CD4-positive, alpha-beta T cell treated with Interferon gamma for 1 hour (primary cell): ENCODE results near the gene ELMOD3.
"Not testable (repeated sequence)": the region's sequence is repeated elsewhere in the genome, so short reads cannot be mapped to it uniquely, and the experiment has no call there.

ENCODE experiments used
- DNase-seq: peaks from one replicate; pipeline ENCODE4 v3.0.0-alpha.2; 2020

Gene ELMOD3

DNA sequence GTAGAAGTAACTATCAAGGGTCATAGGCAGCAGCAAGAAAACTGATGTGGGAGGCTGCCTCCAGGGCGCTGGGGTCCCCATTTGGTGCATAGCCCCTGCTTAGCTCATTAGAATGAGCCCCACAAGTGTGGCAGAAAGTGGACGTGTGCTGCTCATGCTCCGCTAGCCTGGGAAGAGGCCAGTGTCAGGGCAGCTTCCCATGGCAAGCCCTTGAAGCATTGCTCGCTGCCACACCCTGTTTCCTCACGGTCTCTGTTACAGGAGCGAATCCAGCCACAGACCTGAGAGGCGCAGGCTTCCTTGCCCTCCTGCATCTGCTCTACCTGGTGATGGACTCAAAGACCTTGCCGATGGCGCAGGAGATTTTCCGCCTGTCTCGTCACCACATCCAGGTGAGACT lies 22.5 kb downstream of the ELMOD3 start:
- no peak for DNase-seq

- no peak for DNase-seq
These were observed 23.7 kb downstream of the ELMOD3 start for GRCh38 chr2:85378257-85378656.

- no peak for DNase-seq
These were observed 25.5 kb downstream of the ELMOD3 start for GRCh38 chr2:85380048-85380447.

GRCh38 chr2:85383151-85383550 lies 28.6 kb downstream of the ELMOD3 start:
- DNase-seq = not testable (repeated sequence)

DNA sequence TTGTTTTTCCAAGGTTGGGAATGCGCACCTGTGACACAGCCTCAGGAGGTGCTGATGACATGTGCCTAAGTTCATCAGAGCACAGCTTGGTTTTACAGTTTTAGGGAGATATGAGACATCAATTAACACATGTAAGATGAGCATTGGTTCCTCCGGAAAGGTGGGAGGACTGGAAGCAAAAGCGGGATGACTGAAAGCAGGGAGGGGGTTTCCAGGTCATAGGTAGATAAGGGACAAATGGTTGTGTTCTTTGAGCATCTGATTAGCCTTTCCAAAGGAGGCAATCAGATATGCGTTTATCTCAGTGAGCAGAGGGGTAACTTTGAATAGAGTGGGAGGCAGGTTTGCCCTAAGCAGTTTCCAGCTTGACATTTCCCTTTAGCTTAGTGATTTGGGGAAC lies 29.3 kb downstream of the ELMOD3 start:
- DNase-seq = no peak

GRCh38 chr2:85385746-85386145 lies 31.2 kb downstream of the ELMOD3 start:
- no peak for DNase-seq

- DNase-seq = no peak
These were observed 33.2 kb downstream of the ELMOD3 start for GRCh38 chr2:85387754-85388153.

- no peak for DNase-seq
These were observed 34.4 kb downstream of the ELMOD3 start for GRCh38 chr2:85388878-85389538.

DNA sequence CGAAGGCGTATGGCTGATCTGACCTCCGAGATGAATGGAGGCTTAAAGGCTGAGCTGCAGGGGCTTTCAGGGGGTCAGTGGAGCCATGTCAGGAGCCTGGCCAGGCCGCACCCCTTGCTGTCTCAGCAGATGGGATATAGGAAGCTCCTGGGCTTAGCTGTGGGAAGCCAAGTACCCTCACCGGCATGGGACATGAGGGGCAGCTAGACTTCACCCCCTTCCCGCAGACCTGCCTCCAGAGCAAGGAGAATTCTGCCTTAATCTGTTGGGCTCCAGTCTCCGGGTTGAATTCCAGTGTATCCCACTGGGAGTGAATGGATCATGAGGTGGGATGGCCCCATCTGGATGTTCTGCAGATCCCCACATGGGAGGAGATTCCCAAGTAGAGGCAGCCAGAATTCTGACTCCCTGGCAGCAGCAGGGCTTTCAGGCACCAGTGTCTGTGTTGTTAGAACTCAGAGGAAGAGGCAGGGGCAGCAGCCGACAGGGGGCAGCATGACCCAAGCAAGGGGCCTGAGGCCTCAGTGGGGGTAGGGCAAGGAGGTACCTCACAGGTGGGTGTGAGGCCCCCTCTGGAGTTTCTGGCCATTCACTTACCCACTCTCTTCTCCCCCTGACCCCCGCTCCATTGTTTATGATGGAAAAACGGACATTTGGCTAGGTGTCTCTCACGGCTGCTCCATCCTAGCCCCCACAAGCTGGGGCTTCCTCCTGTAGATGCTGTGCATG lies 36.5 kb downstream of the ELMOD3 start:
- DNase-seq = peak; percentile 67

DNA sequence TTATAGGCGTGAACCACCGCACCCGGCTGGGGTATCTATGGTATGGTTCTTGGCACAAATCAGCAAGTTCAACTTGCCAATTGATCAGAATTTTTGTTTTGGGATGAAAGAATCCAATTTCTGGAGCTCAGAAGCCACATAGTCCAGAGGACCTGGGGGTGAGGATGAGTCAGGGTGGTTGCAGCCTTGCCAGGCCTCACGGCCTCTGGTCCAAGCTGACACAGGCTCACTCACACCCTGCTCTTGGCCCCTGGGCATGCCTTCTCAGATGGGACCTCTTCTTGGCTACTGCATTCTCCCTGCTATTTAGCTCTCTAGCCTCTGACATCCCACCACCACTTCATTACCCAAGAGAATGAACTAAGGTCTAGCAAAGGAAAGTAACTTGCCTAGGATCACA lies 39.3 kb downstream of the ELMOD3 start:
- DNase-seq = no peak

- no peak for DNase-seq
These were observed 39.7 kb downstream of the ELMOD3 start for GRCh38 chr2:85394261-85394681.

- no peak for DNase-seq
These were observed 40.4 kb downstream of the ELMOD3 start for GRCh38 chr2:85394976-85395375.

DNA sequence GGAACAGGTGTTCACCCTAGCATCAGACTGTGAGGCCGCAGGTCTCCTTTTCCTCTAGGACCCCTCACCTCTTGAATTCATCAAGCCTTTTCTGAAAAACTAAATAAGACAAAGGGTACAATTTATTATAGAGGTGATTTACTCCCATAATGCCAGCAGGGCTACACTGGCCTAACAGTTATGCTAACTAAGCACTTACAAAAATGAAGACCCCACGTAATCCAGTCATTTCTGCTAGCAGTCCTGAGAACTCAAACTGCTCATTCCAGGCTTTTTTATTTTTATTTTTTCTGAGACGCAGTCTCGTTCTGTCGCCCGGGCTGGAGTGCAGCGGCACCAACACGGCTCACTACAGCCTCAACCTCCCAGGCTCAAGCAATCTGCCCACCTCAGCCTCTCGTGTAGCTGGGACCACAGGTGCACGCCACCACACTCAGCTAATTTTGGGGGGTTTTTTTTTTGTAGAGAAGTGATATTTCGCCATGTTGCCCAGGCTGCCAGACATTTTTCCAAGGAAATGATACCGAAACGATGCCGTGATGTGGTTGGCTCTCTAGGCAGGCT lies 41.4 kb downstream of the ELMOD3 start:
- no peak for DNase-seq

GRCh38 chr2:85396531-85397470 lies 42.2 kb downstream of the ELMOD3 start:
- DNase-seq = no peak

GRCh38 chr2:85397925-85398331 lies 43.4 kb downstream of the ELMOD3 start:
- no peak for DNase-seq

DNA sequence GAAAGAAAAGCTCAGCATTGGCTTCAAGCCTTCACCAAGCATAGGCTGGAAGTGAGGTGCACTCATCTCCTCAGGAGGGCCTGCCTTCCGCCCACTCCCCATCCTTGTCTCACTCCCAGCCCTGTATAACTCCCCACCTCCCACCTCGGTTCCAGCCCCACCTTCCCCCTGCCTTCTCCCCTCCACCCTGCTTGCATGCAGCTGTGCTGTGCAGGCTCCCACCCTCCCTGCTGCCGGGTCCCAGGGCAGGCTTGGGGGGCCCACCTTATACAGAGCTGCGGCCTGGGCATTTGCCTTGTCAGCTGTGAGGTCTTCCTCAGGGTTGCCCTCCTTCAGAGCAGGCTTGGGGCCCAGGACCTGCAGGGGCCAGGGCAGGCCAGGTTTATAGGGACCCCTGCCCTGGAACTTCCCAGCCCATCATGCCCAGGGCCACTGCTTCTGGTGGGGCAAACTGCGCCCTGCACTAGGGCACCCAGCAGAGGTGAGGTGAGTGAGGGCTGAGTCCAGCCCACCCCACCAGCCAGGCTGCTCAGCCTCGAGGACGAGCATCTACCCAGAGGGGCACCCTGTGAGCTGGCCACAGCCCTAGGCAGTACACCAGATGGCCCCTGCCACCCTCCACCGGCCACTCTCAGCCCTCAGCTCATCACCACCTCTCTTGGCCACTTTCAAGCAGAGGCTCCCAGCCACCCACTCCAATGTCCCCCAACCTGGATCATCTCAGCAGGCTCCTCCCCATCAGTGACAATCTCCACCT lies 44.0 kb downstream of the ELMOD3 start:
- DNase-seq = no peak

DNA sequence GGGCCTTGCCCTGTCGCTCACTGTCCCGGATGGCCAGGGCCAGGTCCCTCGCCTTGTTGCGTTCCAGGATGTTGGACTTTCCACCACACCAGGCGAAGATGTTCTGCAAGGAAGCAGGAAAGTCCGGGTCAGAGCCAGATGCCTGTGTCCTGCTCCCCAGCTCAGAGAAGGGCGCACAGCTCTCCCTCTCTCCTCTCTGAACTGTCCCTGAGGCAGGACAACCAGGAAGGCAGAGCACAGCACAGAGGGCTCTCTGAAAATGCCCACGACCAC lies 44.5 kb downstream of the ELMOD3 start:
- DNase-seq = no peak

DNA sequence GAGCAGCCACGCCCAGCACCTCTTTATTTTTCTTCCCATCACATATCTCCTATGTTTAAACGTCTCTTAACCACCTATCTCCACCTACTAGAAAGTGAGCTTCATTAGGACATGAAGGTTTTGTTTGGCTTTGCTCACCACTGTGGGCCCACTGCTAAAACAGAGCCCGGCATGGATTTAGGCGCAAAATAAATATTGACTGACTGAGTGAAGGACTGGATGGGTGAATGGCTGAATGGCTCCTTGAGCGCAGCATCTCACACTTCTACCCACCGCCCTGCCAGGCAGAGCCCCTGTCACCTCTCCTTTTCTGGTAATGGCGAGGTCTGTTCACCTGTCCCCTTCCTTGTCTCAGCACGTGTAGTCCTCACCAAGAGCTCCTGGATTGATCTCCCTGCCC lies 45.5 kb downstream of the ELMOD3 start:
- DNase-seq = no peak

- DNase-seq = no peak
These were observed 46.2 kb downstream of the ELMOD3 start for GRCh38 chr2:85400541-85401463.

- no peak for DNase-seq
These were observed 46.9 kb downstream of the ELMOD3 start for GRCh38 chr2:85401464-85401805.

- no peak for DNase-seq
These were observed 47.3 kb downstream of the ELMOD3 start for GRCh38 chr2:85401844-85402243.
